DND-41 (cell line): ENCODE results near the gene ZNF682.
"Not testable (repeated sequence)": the region's sequence is repeated elsewhere in the genome, so short reads cannot be mapped to it uniquely, and the experiment has no call there.

Experiments
- CTCF ChIP-seq: IDR thresholded peaks from 2 replicates; pipeline ENCODE4 v1.5.1; 2012; ENCODE audit warnings: borderline replicate concordance, low read length, moderate library complexity, mild to moderate bottlenecking; ENCODE audit not compliant: poor library complexity, severe bottlenecking; ENCODE audit errors: extremely low read depth
- EZH2 ChIP-seq: IDR thresholded peaks from 3 replicates; pipeline ENCODE4 v1.6.1; 2012; ENCODE audit warnings: borderline replicate concordance, low read depth, mild to moderate bottlenecking, moderate library complexity, low read length, inconsistent platforms; ENCODE audit not compliant: severe bottlenecking

DNA sequence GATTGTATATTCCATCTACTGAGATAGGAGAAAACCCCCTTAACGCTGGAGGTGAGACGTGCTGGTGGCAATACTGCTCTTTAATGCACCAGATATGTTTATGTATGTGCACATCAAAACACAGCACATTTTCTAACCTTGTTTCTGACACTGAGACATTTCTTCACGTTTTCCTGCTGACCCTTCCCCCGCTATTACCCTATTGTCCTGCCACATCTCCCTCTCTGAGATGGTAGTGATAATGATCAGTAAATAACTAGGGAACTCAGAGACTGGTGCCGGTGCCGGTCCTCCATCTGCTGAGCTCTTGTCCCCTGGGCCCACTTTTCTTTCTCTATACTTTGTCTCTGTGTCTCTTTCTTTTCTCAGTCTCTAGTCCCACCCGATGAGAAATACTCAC lies 43.6 kb upstream of the ZNF682 start:
- not testable (repeated sequence) for TF ChIP-seq CTCF, EZH2
